ENCODE measurements around the gene SART3. TPM values are rescaled to one million over a fixed set of nuclear protein-coding genes. Genes with fewer than 3 reads are reported as not detected.

SART3 gene
- total and polyA plus RNA-seq, 2 of the 13 experiments (the other 11 are each of a cell fraction or from before 2014, with no cell fraction given) = 16.1 to 69.9 TPM

DNA sequence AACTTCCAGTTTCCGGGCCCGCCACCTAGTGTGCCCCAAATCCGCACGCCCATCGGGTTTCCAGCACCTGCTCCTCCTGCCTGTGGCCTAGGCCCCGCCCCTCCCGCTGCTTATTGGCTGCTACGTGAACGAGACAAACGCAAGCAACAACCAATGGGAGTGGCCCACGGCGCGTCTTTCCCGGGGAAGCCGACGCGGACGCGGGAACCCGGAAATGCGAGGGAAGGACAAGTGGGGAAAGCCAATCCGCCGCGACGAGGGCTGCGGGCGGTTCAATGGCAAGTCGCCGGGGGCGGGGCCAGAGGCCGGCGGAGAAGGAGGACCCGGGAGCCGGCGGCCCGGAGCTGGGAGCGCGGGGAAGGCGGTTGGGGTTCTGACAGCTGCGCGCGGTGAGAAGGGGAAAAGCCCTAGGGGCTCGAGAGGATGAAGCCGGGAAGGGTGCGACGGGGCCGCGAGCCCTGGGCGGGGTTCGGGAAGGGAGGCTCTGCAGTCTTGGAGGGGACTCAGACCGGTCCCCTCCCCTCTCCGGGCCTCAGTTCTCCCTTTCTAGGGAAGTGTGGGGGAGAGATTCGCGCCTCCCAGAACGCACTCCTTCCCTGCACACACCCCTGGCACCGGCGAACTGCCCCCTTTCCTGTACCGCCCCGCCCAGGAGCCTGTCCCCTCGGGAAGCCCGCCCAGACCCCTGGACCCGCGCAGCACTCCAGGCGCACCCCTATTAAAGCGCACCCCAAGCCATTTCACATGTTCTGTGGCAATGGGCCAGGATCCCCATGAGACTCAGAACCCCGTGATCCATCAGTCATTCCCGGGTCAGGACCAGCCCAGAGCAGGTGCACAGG, 45.8 kb downstream of the SART3 start, which contains the start of gene FICD (continued):
- TF ChIP-seq, protein P1, sequence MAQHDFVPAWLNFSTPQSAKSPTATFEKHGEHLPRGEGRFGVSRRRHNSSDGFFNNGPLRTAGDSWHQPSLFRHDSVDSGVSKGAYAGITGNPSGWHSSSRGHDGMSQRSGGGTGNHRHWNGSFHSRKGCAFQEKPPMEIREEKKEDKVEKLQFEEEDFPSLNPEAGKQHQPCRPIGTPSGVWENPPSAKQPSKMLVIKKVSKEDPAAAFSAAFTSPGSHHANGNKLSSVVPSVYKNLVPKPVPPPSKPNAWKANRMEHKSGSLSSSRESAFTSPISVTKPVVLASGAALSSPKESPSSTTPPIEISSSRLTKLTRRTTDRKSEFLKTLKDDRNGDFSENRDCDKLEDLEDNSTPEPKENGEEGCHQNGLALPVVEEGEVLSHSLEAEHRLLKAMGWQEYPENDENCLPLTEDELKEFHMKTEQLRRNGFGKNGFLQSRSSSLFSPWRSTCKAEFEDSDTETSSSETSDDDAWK (CRISPR knock-in tag; IDR thresholded peaks at IDR 0.05) = no peak
- no peak for TF ChIP-seq ZBTB20 (CRISPR knock-in tag; IDR thresholded peaks at IDR 0.05; ENCODE audit: borderline replicate concordance, low read depth)
- TF ChIP-seq, protein P2, sequence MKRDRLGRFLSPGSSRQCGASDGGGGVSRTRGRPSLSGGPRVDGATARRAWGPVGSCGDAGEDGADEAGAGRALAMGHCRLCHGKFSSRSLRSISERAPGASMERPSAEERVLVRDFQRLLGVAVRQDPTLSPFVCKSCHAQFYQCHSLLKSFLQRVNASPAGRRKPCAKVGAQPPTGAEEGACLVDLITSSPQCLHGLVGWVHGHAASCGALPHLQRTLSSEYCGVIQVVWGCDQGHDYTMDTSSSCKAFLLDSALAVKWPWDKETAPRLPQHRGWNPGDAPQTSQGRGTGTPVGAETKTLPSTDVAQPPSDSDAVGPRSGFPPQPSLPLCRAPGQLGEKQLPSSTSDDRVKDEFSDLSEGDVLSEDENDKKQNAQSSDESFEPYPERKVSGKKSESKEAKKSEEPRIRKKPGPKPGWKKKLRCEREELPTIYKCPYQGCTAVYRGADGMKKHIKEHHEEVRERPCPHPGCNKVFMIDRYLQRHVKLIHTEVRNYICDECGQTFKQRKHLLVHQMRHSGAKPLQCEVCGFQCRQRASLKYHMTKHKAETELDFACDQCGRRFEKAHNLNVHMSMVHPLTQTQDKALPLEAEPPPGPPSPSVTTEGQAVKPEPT (CRISPR knock-in tag; IDR thresholded peaks at IDR 0.05; ENCODE audit: low read depth) = no peak
- peak; percentile 36; the same call in 1 of the 2 replicates for TF ChIP-seq BRCA1 (CRISPR knock-in tag; IDR thresholded peaks at IDR 0.05)
- 0 out of 2 replicates have a peak, but pooled peaks have one; percentile 45 for TF ChIP-seq WIZ (CRISPR knock-in tag; IDR thresholded peaks at IDR 0.05)
- TF ChIP-seq, protein P3, sequence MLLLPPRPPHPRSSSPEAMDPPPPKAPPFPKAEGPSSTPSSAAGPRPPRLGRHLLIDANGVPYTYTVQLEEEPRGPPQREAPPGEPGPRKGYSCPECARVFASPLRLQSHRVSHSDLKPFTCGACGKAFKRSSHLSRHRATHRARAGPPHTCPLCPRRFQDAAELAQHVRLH (CRISPR knock-in tag; IDR thresholded peaks at IDR 0.05; ENCODE audit: borderline replicate concordance, low read depth) = no peak
- TF ChIP-seq, protein P4, sequence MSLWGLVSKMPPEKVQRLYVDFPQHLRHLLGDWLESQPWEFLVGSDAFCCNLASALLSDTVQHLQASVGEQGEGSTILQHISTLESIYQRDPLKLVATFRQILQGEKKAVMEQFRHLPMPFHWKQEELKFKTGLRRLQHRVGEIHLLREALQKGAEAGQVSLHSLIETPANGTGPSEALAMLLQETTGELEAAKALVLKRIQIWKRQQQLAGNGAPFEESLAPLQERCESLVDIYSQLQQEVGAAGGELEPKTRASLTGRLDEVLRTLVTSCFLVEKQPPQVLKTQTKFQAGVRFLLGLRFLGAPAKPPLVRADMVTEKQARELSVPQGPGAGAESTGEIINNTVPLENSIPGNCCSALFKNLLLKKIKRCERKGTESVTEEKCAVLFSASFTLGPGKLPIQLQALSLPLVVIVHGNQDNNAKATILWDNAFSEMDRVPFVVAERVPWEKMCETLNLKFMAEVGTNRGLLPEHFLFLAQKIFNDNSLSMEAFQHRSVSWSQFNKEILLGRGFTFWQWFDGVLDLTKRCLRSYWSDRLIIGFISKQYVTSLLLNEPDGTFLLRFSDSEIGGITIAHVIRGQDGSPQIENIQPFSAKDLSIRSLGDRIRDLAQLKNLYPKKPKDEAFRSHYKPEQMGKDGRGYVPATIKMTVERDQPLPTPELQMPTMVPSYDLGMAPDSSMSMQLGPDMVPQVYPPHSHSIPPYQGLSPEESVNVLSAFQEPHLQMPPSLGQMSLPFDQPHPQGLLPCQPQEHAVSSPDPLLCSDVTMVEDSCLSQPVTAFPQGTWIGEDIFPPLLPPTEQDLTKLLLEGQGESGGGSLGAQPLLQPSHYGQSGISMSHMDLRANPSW (CRISPR knock-in tag; IDR thresholded peaks at IDR 0.05; ENCODE audit: borderline replicate concordance) = no peak
- TF ChIP-seq, protein P5, sequence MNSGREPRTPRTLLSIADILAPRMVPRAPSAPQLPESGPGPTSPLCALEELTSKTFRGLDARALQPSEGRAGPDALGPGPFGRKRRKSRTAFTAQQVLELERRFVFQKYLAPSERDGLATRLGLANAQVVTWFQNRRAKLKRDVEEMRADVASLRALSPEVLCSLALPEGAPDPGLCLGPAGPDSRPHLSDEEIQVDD (CRISPR knock-in tag; IDR thresholded peaks at IDR 0.05; ENCODE audit: borderline replicate concordance) = no peak
- peak; percentile 97 for TF ChIP-seq NFYB (CRISPR knock-in tag; IDR thresholded peaks at IDR 0.05)
- TF ChIP-seq ZNF557 (CRISPR knock-in tag; IDR thresholded peaks at IDR 0.05) = no peak
- TF ChIP-seq ZKSCAN5 (CRISPR knock-in tag; IDR thresholded peaks at IDR 0.05) = no peak
- TF ChIP-seq RAD21 (CRISPR knock-in tag; IDR thresholded peaks at IDR 0.05) = no peak
- TF ChIP-seq, protein P6, sequence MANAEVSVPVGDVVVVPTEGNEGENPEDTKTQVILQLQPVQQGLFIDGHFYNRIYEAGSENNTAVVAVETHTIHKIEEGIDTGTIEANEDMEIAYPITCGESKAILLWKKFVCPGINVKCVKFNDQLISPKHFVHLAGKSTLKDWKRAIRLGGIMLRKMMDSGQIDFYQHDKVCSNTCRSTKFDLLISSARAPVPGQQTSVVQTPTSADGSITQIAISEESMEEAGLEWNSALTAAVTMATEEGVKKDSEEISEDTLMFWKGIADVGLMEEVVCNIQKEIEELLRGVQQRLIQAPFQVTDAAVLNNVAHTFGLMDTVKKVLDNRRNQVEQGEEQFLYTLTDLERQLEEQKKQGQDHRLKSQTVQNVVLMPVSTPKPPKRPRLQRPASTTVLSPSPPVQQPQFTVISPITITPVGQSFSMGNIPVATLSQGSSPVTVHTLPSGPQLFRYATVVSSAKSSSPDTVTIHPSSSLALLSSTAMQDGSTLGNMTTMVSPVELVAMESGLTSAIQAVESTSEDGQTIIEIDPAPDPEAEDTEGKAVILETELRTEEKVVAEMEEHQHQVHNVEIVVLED (CRISPR knock-in tag; IDR thresholded peaks at IDR 0.05; ENCODE audit: borderline replicate concordance) = peak; percentile 83
- TF ChIP-seq, protein P7, sequence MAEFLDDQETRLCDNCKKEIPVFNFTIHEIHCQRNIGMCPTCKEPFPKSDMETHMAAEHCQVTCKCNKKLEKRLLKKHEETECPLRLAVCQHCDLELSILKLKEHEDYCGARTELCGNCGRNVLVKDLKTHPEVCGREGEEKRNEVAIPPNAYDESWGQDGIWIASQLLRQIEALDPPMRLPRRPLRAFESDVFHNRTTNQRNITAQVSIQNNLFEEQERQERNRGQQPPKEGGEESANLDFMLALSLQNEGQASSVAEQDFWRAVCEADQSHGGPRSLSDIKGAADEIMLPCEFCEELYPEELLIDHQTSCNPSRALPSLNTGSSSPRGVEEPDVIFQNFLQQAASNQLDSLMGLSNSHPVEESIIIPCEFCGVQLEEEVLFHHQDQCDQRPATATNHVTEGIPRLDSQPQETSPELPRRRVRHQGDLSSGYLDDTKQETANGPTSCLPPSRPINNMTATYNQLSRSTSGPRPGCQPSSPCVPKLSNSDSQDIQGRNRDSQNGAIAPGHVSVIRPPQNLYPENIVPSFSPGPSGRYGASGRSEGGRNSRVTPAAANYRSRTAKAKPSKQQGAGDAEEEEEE (CRISPR knock-in tag; IDR thresholded peaks at IDR 0.05; ENCODE audit: borderline replicate concordance) = no peak
- peak; percentile 85 for TF ChIP-seq GATAD1 (CRISPR knock-in tag; IDR thresholded peaks at IDR 0.05)
- peak; percentile 39; the same call in 1 of the 2 replicates for TF ChIP-seq FOXA3 (CRISPR knock-in tag; IDR thresholded peaks at IDR 0.05)
- no peak for TF ChIP-seq HMG20B (CRISPR knock-in tag; conservative IDR thresholded peaks at IDR 0.05)
- peak; percentile 84 for TF ChIP-seq XRCC5 (optimal IDR thresholded peaks at IDR 0.05; ENCODE audit: low read length)
- TF ChIP-seq RARA (CRISPR knock-in tag; IDR thresholded peaks at IDR 0.05) = no peak

All from HepG2 (cell line).